ENCODE data around the gene FAIM2. TPM values are rescaled to one million over a fixed set of nuclear protein-coding genes. Genes with fewer than 3 reads are reported as not detected.

FAIM2 gene
- total RNA-seq, 1 experiment from 2014 or later = 0.09 TPM

DNA sequence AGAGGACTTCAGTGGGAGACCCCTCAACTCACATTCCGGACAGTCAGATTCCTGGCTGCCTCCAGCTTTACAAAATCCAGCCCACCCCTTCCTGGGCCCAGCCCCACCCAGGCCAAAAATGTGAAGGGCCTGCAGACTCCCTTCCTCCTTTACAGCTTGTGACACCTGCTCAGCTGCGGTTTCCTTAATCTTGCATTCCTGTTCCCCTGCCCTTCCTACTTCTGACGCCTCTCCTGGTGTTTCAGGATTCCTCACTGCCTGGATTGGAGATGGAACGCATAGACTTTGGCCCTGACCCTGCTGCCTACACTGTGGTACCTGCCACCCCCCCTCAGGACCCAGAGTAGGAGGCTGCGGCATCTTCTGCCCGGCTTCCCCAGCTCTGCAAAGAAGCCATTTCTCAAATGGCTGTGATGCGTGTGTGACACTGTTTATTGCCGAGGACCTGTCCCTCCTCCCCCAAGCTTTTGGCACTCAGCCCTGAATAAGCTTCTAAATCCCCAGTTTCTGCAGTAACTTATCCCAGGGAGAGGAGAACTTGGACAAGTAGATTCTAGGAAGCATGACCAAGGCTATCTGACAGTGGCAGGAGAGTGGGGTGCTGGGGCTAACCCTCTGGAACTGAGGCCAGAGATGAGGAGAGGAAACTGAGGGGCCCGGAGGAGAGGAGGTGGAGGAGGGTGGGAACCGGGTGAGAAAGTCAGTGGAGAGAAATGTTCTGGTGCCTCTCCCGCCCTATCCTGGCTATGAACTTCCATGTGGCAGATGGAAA lies 35.9 kb downstream of the FAIM2 start:
- TSS peak; percentile 55 for BruUV-seq (replicated peaks)
- ChIA-PET POLR2A (interaction anchor here (0.5 to 1.3 kb wide), 6 partner anchors 25 to 203 kb away, joined by 3 to 9 read pairs (median 6); partner anchors contain the start of genes BCDIN3D, NCKAP5L and TMBIM6), CTCF (interaction anchor here (0.5 to 3.5 kb wide), 30 partner anchors 10 to 244 kb away, joined by 3 to 46 read pairs (median 5); partner anchors contain the start of genes AQP6, BCDIN3D, COX14 and NCKAP5L)
- Mint-ChIP-seq H3K4me3 (ENCODE audit: unreplicated experiment) (peak overlapping the region; percentile 60), H3K27me3 (ENCODE audit: insufficient read depth, unreplicated experiment) (no peaks in the 10 kb centered on the region), H3K9me3 (ENCODE audit: unreplicated experiment) (no peaks in the 10 kb centered on the region), H3K36me3 (ENCODE audit: insufficient read depth, unreplicated experiment) (peaks cover 6% of the 10 kb centered on the region), H3K27ac (ENCODE audit: unreplicated experiment) (peak overlapping the region; percentile 90), H3K4me1 (ENCODE audit: low read depth, unreplicated experiment) (peaks cover 46% of the 10 kb centered on the region)
- intact Hi-C loops (cut with micrococcal nuclease; ENCODE audit: unreplicated experiment) = loop anchor here (1.0 to 5.0 kb wide), 6 partner anchors 35 to 203 kb away; partner anchors contain the start of genes AQP2, ASIC1 and FAIM2
- DNase-seq = peak; percentile 91 to 95
- H3K4me1 ChIP-seq = peaks cover 53% of the 10 kb centered on the region
- no peak overlapping the region for H3K4me3 ChIP-seq (ENCODE audit: low read depth, low read length)
- TF ChIP-seq, protein P1, sequence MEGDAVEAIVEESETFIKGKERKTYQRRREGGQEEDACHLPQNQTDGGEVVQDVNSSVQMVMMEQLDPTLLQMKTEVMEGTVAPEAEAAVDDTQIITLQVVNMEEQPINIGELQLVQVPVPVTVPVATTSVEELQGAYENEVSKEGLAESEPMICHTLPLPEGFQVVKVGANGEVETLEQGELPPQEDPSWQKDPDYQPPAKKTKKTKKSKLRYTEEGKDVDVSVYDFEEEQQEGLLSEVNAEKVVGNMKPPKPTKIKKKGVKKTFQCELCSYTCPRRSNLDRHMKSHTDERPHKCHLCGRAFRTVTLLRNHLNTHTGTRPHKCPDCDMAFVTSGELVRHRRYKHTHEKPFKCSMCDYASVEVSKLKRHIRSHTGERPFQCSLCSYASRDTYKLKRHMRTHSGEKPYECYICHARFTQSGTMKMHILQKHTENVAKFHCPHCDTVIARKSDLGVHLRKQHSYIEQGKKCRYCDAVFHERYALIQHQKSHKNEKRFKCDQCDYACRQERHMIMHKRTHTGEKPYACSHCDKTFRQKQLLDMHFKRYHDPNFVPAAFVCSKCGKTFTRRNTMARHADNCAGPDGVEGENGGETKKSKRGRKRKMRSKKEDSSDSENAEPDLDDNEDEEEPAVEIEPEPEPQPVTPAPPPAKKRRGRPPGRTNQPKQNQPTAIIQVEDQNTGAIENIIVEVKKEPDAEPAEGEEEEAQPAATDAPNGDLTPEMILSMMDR (IDR thresholded peaks at IDR 0.05; ENCODE audit: insufficient read depth in 1 of 2, low read depth in 1 of 2, low read length in 1 of 2, severe bottlenecking in 1 of 2, unreplicated experiment in 1 of 2) = no peak
- H3K9me3 ChIP-seq = no peaks in the 10 kb centered on the region
- no peaks in the 10 kb centered on the region for H3K27me3 ChIP-seq (replicated peaks; ENCODE audit: control insufficient read depth, insufficient read depth, low read length)
- no peaks in the 10 kb centered on the region for H3K36me3 ChIP-seq (ENCODE audit: control insufficient read depth, insufficient read depth, low read length)

DNA sequence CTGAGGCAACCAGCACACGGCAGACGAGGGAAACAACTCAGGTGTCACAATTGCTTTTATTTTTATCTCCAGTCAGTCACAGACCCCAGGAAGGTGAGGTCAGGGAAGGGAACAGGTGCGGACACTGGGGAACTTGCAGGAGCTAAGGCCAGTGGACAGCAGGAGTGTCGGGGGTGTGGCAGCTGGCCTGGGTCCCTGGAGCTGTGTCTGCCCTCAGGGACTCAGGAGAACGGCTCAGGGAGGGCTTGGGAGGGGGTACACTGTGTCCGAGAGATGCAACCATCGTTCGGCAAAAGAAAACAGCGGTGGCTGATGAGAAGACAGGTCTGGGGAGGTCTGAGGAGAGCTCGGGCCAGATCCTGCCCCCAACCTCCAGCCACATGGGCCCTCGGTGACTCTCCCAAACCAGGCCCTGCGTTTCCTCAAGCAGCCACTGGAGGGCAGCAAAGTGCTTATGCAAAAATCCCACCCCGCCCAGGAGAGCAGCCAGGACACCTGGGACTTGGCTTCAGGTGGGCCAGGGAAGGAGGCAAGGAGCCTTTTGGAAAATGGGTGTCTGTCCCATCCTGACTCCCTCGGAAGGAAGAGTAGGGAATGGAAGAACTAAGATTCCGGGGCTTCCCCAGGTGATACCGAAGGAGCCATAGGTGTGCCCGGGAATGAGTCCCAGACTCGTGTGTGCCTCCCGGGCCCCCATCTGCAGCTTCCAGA lies 36.7 kb downstream of the FAIM2 start:
- DNase-seq = peak; percentile 89 to 93
- ChIA-PET POLR2A (interaction anchor here (0.6 to 1.3 kb wide), 7 partner anchors 24 to 203 kb away, joined by 3 to 10 read pairs (median 5); partner anchors contain the start of genes BCDIN3D, NCKAP5L and TMBIM6), CTCF (interaction anchor here (0.5 to 3.5 kb wide), 32 partner anchors 9 to 896 kb away, joined by 3 to 46 read pairs (median 5); partner anchors contain the start of genes AQP6, BCDIN3D, COX14 and NCKAP5L)
- H3K4me1 Mint-ChIP-seq (ENCODE audit: low read depth, unreplicated experiment) = peaks cover 46% of the 10 kb centered on the region
- H3K36me3 Mint-ChIP-seq (ENCODE audit: insufficient read depth, unreplicated experiment) = peaks cover 6% of the 10 kb centered on the region
- no peaks in the 10 kb centered on the region for H3K27me3 Mint-ChIP-seq (ENCODE audit: insufficient read depth, unreplicated experiment)
- no peaks in the 10 kb centered on the region for H3K9me3 Mint-ChIP-seq (ENCODE audit: unreplicated experiment)
- no peaks in the 10 kb centered on the region for H3K27me3 ChIP-seq (replicated peaks; ENCODE audit: control insufficient read depth, insufficient read depth, low read length)
- 0 out of 2 replicates have a peak overlapping the region, but pooled peaks have one; percentile 1 for H3K4me3 ChIP-seq (ENCODE audit: low read depth, low read length)
- H3K9me3 ChIP-seq = no peaks in the 10 kb centered on the region; the same call in 1 of the 2 replicates
- peak overlapping the region; percentile 90 for H3K27ac Mint-ChIP-seq (ENCODE audit: unreplicated experiment)
- intact Hi-C loops (cut with micrococcal nuclease; ENCODE audit: unreplicated experiment) = loop anchor here (1.0 to 5.0 kb wide), 6 partner anchors 35 to 203 kb away; partner anchors contain the start of genes AQP2, ASIC1 and FAIM2
- TF ChIP-seq, protein P1 (IDR thresholded peaks at IDR 0.05; ENCODE audit: insufficient read depth in 1 of 2, low read depth in 1 of 2, low read length in 1 of 2, severe bottlenecking in 1 of 2, unreplicated experiment in 1 of 2) = peak; percentile 98 to 99
- peaks cover 53% of the 10 kb centered on the region for H3K4me1 ChIP-seq
- no peaks in the 10 kb centered on the region for H3K36me3 ChIP-seq (ENCODE audit: control insufficient read depth, insufficient read depth, low read length)
- BruUV-seq (replicated peaks) = no TSS peak
- peak overlapping the region; percentile 60 for H3K4me3 Mint-ChIP-seq (ENCODE audit: unreplicated experiment)

DNA sequence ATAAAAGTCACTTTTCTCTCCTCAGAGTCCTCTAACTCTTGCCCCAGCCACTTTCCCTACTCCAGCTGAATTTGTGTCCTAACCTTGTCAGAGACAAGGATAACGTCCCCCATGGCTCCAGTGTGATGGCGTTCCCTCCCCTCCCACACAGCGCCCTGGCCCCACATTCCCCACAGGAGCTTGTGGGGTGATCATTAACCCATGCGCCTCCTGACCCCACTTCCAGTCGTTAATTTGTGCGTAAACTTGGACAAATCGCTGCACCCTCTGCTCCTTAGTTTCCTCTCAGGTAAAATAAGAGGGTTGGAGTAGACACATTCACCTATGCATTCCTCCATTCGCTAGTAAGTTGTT lies 37.9 kb downstream of the FAIM2 start:
- Histone ChIP-seq H3K36me3 (ENCODE audit: control insufficient read depth, insufficient read depth, low read length) (no peaks in the 10 kb centered on the region), H3K27me3 (replicated peaks; ENCODE audit: control insufficient read depth, insufficient read depth, low read length) (no peaks in the 10 kb centered on the region), H3K4me1 (peaks cover 48% of the 10 kb centered on the region), H3K9me3 (no peaks in the 10 kb centered on the region; the same call in 1 of the 2 replicates), H3K4me3 (ENCODE audit: low read depth, low read length) (no peak overlapping the region)
- no peak overlapping the region for H3K4me3 Mint-ChIP-seq (ENCODE audit: unreplicated experiment)
- no peaks in the 10 kb centered on the region for H3K9me3 Mint-ChIP-seq (ENCODE audit: unreplicated experiment)
- ChIA-PET CTCF (no interaction called here), POLR2A (no interaction called here)
- H3K27me3 Mint-ChIP-seq (ENCODE audit: insufficient read depth, unreplicated experiment) = no peaks in the 10 kb centered on the region
- intact Hi-C loops (cut with micrococcal nuclease; ENCODE audit: unreplicated experiment) = loop anchor here (5.0 kb wide), 2 partner anchors 37 to 87 kb away; partner anchors contain the start of genes AQP2 and FAIM2
- BruUV-seq (replicated peaks) = no TSS peak
- peaks cover 6% of the 10 kb centered on the region for H3K36me3 Mint-ChIP-seq (ENCODE audit: insufficient read depth, unreplicated experiment)
- DNase-seq = no peak
- H3K27ac Mint-ChIP-seq (ENCODE audit: unreplicated experiment) = peak overlapping the region; percentile 90
- peaks cover 46% of the 10 kb centered on the region for H3K4me1 Mint-ChIP-seq (ENCODE audit: low read depth, unreplicated experiment)
- TF ChIP-seq, protein P1 (IDR thresholded peaks at IDR 0.05; ENCODE audit: insufficient read depth in 1 of 2, low read depth in 1 of 2, low read length in 1 of 2, severe bottlenecking in 1 of 2, unreplicated experiment in 1 of 2) = no peak

Data from Caco-2 (cell line).